OCI-LY3 (cell line): Measurements from ENCODE around the gene COL20A1.

ENCODE experiments used
- H2AFZ ChIP-seq: fragments of 200-600, 300-600 bp; shearing (Covaris generic); 2 replicates; pipeline ENCODE4 v1.6.0; 2014; ENCODE audit warnings: antibody characterized with exemption, low read depth, low read length
- H3K27ac ChIP-seq: fragments of 200-600, 300-600 bp; sonication (generic); 2 replicates; pipeline ENCODE4 v1.5.1; 2014; ENCODE audit warnings: mild to moderate bottlenecking, low read length, moderate library complexity, mixed read lengths
- H3K27me3 ChIP-seq: fragments of 200-600, 300-600 bp; sonication (generic); 2 replicates; pipeline ENCODE4 v1.6.1; 2014; ENCODE audit warnings: low read depth, low read length, mixed read lengths
- H3K36me3 ChIP-seq: fragments of 200-600, 300-600 bp; sonication (generic); replicated peaks from 2 replicates; pipeline ENCODE3; 2014; ENCODE audit warnings: low read depth, low read length, mixed read lengths
- H3K4me1 ChIP-seq: fragments of 300-600, 200-600 bp; sonication (generic); 2 replicates; pipeline ENCODE4 v1.6.1; 2014; ENCODE audit warnings: low read length, mixed read lengths
- H3K4me2 ChIP-seq: fragments of 200-600, 300-600 bp; sonication (generic); 2 replicates; pipeline ENCODE4 v1.6.1; 2014; ENCODE audit warnings: low read length, mixed read lengths
- H3K4me3 ChIP-seq: fragments of 300-600, 200-600 bp; sonication (generic); 2 replicates; pipeline ENCODE4 v1.5.1; 2014; ENCODE audit warnings: antibody characterized with exemption, mild to moderate bottlenecking, low read length, moderate library complexity
- H3K79me2 ChIP-seq: fragments of 300-600, 200-600 bp; shearing (Covaris generic); 2 replicates; pipeline ENCODE4 v1.6.1; 2014; ENCODE audit warnings: mild to moderate bottlenecking, low read length, mixed read lengths
- H3K9ac ChIP-seq: fragments of 300-600, 200-600 bp; shearing (Covaris generic); 2 replicates; pipeline ENCODE4 v1.6.0; 2014; ENCODE audit warnings: mild to moderate bottlenecking, low read length, moderate library complexity
- H3K9me3 ChIP-seq: fragments of 200-600, 300-600 bp; shearing (Covaris generic); 2 replicates; pipeline ENCODE4 v1.6.1; 2014; ENCODE audit warnings: low read length, mixed read lengths; ENCODE audit not compliant: insufficient read depth
- H4K20me1 ChIP-seq: fragments of 200-600, 300-600 bp; sonication (generic); 2 replicates; pipeline ENCODE4 v1.6.1; 2016; ENCODE audit warnings: low read length, mixed read lengths; ENCODE audit not compliant: insufficient read depth
- CTCF ChIP-seq: fragments of 200-600, 300-600 bp; sonication (generic); IDR thresholded peaks from 2 replicates; pipeline ENCODE4 v1.5.1; 2014; ENCODE audit warnings: antibody characterized with exemption, low read length, low read depth
- EZH2phosphoT487 ChIP-seq: fragments of 200-600 bp; shearing (Covaris generic); IDR thresholded peaks from 2 replicates; pipeline ENCODE4 v1.6.1; 2018; ENCODE audit warnings: antibody characterized with exemption, mixed run types, low read depth

COL20A1 gene

GRCh38 chr20:63343460-63344445 is 50.8 kb downstream of the COL20A1 start:
- H3K4me1 ChIP-seq: no peaks in the 10 kb centered on the region
- H2AFZ ChIP-seq: no peak overlapping the region
- H3K27ac ChIP-seq: no peak overlapping the region
- H4K20me1 ChIP-seq: no peaks in the 10 kb centered on the region
- H3K9ac ChIP-seq: no peak overlapping the region
- no peaks in the 10 kb centered on the region for H3K27me3 ChIP-seq
- H3K9me3 ChIP-seq: no peaks in the 10 kb centered on the region
- H3K4me2 ChIP-seq: no peak overlapping the region
- no peak for TF ChIP-seq CTCF
- no peak for TF ChIP-seq EZH2phosphoT487
- H3K36me3 ChIP-seq: no peaks in the 10 kb centered on the region
- no peaks in the 10 kb centered on the region for H3K79me2 ChIP-seq
- no peak overlapping the region for H3K4me3 ChIP-seq

DNA sequence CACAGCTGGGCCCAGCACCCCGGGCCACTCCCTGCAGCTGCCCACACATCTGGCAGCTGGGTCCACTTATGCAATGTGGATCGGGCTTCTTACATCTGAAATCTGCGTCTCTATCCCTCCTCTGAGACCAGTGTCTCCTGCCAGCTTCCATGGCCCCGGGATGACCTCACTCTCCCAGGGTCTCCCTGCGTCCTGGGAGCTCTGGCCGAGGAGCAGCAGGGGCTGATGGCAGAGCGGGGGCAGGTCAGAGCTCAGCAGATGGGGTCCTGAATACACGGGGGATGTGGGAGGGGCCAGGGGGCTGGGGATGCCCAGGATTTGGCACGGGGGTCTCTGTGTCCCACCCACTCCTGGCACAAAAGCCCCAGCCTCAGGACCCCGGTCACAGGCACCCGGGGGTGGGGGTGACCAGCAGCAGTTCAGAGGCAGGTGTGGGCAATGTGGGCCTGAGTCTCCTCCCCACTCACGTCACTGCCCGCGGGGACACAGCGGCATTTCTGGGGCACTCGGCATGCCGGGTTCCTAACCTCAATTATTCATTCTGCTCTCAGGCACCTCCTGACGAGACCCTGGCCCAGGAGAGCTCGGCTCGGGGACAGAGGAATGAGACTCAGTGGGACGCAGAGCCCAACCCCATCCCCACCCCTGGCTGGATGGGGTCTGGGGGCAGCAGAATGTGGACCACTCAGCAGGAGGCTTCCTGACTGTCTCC is 51.8 kb downstream of the COL20A1 start:
- Histone ChIP-seq H3K4me2 (no peak overlapping the region), H2AFZ (no peak overlapping the region), H3K79me2 (no peaks in the 10 kb centered on the region), H3K9me3 (no peaks in the 10 kb centered on the region), H3K9ac (no peak overlapping the region), H3K4me1 (no peaks in the 10 kb centered on the region), H3K36me3 (no peaks in the 10 kb centered on the region), H3K27ac (no peak overlapping the region), H3K27me3 (no peaks in the 10 kb centered on the region), H4K20me1 (no peaks in the 10 kb centered on the region), H3K4me3 (no peak overlapping the region)
- TF ChIP-seq CTCF (no peak), EZH2phosphoT487 (no peak)

DNA sequence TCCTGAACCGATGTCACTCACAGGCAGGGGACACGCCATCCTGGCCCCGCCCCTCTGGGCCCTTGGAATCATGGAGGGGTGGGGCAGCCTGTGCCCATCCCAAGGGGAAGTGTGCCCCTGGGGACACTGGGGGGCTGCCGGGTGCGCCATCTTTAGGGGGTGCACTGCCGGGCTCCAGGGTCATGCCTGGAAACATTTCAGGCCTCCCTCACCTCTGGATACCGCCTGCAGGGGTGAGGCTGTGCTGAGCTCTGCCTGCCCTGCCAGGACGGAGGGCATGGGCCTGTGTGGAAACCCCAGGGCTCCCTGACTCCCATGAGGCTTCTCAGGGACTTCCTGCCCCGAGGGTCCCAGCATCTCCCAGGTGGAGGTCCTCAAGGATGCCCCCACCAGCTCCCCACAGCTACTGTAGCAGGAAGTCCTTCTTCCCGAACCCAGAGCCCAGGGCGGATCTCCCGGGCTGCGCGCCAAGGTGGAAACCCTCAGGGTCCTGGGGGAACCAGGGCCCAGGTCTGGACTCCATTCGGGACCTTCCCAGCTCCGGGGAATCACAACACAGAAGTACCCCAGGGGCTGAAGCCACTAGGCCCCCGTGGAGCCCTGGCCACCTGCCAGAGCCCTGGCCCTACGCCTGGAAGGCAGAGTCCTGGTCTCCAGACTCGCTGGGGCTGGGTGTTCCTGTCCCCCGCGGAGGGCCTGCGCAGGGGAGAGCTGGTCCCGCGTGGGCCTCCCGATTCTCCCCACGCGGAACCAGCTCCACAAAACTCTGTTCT is 52.5 kb downstream of the COL20A1 start:
- Histone ChIP-seq H3K4me2 (no peak overlapping the region), H3K4me1 (no peaks in the 10 kb centered on the region), H3K4me3 (no peak overlapping the region), H3K27ac (no peak overlapping the region), H4K20me1 (no peaks in the 10 kb centered on the region), H3K36me3 (no peaks in the 10 kb centered on the region), H2AFZ (no peak overlapping the region), H3K79me2 (no peaks in the 10 kb centered on the region), H3K9me3 (no peaks in the 10 kb centered on the region), H3K9ac (no peak overlapping the region), H3K27me3 (no peaks in the 10 kb centered on the region)
- TF ChIP-seq CTCF (no peak), EZH2phosphoT487 (no peak)
